GM15510 (cell line): ENCODE measurements around the gene ZDHHC17.

Experiments
- POLR2A ChIP-seq: IDR thresholded peaks from 3 replicates; pipeline ENCODE4 v1.6.1; 2011; ENCODE audit warnings: borderline replicate concordance; ENCODE audit not compliant: insufficient read length; ENCODE audit errors: extremely low read depth

The ZDHHC17 gene

DNA sequence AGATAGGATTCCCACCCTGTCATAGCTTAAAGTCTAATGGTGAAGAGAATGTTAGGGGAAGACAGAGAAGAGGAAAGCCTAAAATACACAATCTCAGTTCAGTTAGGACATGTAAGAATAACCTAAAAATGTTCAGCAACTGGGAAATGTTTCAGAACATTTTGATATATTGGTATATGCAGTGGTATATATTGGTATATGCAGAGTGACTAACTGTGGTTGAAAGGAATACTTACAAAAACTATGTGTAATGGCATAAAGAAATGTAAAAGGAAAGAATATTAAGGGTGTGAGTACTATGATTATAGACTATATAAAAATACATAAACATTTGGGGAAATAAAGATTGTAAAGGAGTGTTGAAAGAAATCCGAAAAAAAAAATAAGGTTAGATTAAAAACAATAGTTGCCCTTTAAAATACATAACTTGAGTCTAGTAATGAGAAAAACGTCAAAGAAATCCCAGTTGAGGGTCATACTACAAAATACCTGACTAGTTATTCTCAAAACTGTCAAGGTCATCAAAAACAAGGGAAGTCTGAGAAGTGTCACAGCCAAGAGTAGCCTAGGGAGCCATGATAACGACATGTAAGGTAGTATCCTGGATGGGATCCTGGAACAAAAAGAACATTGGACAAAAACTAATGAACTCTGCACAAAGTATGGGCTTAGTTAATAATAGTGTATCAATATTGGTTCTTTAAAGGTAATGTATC, 25.6 kb downstream of the ZDHHC17 start:
- TF ChIP-seq POLR2A: no peak

DNA sequence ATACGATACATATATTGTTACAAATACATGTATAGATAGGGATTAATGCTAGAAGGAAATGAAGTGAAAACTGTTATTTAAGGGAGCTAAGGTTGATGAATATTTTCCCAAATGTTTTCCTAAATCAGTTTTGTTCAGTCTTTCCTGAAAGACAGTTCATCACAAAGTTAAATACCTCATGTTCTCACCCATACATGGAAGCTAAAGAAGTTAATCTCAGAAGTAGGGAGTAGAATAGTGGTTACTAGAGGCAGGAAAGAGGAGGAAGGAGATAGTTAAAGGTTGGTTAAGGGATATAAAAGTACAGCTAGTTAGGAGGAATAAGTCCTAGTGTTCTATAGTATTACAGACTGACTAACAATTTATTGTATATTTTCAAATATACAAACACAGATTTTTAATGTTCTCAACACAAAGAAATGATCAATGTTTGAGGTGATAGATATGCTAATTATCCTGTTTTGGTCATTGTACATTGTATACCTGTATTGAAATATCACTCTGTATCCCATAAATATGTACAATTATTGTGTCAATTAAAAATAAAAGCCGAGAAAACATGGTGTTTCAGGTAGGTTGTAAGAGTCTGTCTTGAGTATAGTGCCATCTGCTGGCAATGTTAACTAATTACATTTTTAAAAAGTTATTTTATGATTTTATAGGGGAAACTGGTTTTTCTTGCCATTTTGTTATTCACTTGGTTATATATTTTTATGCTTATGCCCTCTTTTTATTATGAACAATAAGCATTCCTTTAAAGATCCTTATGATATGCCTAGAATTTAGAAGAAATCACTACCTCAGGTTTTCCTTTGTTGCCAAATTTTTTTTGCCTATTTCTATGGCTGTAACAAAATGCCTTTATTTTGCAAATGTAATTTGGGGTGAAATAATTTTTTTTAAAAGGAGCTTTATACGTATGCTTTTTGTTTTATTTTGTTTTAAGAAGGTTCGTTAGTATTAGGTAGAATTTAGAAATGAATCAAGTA, 26.9 kb downstream of the ZDHHC17 start:
- no peak for TF ChIP-seq POLR2A

DNA sequence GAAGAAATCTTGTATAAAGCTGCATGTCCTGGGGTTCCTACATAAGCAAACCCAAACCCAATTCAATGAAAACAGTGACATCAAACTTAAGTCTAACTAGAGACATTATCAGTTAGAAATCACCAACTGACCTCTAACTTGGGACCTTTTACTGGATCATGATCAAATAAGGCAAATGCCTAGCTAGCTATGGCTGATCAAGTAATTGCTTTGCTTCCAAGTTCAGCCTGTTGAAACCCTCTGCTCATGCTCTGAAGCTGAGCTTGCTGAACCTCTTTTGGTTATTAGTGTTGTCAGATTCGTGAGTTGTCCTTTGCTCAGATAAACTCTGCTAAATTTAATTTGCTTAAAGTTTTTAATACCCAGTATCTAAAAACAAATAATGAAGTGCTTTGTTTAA, 28.9 kb downstream of the ZDHHC17 start:
- no peak for TF ChIP-seq POLR2A

DNA sequence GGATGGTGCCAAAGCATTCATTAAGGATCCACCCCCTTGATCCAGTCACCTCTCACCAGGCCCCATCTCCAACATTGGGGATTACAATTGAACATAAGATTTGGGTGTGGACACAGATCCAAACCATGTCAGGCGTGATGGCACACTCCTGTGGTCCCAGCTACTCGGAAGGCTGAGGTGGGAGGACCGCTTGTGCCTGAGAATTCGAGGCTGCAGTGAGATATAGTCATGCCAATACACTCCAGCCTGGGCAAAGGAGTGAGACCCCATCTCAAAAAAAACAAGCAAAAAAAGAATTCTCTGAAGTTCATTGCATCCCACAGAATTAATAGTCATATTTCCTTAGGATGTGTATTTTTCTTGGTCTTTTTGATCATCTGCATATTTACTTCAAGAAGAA, 34.9 kb downstream of the ZDHHC17 start:
- TF ChIP-seq POLR2A: no peak

DNA sequence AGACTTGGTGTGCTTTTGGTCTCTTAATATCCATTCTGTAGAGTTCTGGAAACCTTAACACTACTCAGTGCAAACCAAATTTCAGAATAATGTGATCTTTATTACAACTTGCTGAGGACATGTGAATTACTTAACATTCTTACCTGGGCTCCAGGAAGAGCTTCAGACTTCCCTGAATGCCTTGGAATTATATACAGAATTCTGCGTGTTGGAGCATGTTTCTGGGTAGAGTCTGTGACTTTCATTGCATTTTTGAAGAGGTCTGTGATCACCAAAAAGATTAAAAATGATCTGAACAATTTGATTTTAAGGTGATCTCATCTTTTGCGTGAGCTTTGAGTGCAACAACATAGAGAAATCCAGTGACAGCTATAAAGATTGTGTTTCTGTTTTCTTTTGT, 35.4 kb downstream of the ZDHHC17 start:
- TF ChIP-seq POLR2A: no peak

DNA sequence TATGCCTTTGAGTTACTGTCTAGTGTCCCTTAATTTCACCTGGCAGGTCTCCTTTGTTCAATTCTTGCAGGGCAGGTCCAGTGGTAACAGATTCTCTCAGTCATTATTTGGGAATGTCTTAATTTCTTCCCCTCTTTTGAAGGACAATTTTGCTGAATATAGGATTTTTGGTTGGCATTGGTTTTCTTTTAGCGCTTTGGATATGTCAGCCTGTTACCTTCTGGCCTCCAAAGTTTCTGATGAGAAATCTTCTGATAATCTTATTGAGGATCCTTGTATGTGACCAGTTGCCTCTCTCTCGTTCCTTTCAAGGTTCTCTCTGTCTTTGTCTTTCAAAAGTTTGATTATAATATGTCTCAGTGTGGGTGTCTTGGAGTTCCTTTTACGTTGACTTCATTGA, 38.1 kb downstream of the ZDHHC17 start:
- TF ChIP-seq POLR2A: no peak

DNA sequence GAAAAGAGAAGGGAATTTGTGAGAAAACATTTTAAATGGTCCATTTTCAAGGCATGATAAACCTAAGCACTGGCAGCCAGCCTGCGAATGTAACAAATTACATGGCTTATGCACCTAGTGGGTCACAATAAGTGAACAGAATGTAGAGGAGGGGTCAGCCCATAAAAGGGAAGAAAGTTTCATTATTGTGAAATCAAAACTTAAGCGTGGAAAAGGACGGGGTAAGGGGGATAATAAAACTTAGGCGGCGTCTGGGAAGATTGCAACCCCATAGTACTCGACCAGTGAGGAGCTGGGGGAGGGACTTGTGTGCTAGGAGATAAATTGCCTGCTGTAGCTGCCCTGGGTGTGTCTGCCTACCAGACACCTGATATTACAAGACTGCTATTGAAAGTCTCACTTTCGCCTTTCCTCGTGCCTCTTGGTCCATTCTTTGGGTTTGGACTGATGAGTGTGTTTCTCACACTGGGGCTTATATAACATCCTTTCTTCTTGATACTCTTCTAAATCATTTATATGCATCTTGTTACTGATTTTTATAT, 40.6 kb downstream of the ZDHHC17 start:
- no peak for TF ChIP-seq POLR2A

DNA sequence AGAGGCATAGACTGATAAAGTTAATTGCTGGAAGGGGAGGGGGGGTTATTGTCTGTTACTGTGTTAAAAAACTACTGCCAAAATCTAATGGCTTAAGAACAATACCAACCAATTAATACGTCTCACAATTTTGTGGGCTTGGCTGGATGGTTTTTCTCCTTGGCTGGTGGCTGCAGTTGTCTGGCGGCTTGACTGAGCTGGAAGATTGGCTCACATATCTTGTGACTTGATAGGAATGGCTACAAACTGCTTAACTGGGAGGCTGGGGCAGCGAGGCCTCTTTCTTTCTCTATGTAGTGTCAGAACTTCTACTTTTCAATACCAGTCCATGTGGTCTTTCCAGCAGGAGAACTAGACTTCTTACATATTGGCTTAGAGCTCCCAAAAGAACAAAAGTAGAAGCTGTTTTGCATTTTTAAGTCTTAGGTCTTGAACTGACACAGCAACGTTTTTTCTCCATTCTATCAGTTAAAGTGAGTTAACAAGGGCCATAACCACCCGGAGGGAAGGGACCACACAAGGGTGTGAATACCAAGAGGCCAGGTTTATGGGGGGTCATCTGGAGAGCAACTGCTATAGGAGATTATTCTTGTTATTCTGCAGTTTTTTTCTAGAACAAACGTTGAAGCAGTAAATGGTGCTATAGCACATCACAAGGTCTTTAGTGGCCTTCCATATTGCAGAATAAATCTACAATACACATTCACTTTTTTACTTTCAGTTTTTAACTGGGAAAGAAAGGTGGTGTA, 46.9 kb downstream of the ZDHHC17 start:
- TF ChIP-seq POLR2A: no peak

DNA sequence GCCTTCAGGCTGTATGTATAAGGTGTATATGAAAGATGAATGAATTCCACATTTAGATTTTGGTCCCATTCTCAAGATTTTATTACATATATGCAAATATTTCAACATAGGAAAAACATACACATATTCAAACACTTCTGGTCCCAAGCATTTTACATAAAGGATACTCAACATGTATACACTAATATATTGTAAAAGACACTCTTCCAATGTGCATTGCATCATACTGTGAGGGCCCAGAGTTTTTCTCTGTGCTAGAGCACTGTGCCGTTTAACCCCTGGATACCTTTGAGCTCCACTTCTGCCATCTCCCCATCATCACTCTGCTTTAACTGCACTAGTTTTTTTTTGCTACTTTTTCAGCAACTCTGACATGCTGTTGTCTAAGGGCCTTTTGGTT, 48.1 kb downstream of the ZDHHC17 start:
- TF ChIP-seq POLR2A: no peak

DNA sequence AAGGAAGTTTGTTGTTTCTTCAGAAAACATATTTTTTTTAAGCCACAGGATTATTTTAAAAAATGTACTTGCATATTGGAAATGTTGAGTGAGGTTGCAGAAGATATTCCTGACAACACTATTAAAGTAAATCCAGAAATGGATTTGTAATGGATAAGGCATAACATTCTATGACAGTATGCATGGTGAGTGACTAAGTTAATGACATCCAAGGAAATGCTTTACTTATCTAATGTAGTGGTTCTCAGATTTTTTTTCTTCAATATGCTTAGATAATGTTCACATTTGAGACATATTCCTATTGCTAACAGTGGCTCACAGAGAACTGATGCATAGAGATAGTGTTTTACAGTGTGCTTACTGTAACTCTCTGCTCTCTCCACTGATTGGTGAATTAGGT, 49.4 kb downstream of the ZDHHC17 start:
- TF ChIP-seq POLR2A: no peak

DNA sequence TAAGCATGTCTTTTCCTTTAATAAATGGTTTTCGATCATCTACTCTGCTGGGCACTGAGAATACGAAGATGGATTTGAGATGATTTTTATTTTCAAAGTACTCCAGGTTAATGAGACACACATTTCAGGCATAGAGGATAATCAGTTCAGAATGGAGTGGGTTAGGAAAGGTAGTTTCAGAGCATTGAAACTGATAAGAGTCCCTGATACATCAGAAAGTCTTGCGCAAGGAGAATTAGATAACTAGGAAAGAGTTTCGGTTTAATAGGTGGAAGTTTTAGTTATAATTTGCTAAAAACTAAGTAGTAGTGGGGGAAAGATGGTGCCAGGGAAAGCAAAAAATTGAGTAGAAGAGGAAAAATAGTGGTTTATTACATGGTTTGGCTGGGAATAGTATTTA, 50.1 kb downstream of the ZDHHC17 start:
- no peak for TF ChIP-seq POLR2A

DNA sequence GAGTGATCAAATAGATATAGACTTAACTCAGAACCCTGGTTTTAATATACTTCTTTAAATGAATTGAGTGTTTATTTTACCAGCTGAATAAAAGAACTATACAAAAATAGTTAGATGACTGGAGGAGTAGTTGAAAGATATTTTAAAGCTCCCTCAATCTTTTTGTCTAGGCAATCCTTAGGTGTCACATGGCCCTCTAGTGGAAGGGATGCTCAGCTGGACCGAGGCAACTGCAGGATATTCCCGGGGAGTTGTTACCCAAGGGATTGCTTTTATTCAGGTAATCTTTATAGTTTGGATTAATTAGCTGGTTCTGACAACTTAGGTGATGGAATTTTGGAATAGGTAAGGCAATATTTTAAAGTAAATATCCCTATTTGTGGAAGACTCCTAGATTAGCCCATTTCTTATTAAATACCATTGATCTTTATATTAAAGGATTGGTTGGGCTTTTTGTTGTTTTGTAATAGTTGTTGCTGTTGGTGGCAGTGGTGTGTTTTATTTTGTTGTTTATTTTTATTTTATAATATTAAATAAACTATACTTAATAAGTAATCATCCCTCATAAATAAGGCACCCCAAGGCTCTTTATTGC, 57.1 kb downstream of the ZDHHC17 start:
- no peak for TF ChIP-seq POLR2A

DNA sequence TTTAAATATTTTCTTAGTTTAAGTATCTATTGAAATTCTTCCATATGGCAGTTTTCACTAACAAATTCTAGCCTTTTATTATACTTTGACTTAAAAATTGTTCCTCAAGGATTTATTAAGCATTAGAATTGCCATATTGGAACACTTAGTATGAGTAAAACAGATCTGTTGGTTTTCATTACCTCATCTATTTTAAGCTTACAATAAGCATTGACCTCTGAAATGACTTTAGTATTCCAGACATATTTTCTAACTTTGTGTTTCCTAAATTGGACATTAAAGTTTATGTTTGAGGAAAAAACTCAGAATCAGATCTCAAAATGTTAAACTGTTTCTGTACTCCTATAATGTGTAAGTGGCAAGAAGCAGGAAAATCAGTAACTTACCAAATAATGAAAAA, 66.5 kb downstream of the ZDHHC17 start:
- no peak for TF ChIP-seq POLR2A

DNA sequence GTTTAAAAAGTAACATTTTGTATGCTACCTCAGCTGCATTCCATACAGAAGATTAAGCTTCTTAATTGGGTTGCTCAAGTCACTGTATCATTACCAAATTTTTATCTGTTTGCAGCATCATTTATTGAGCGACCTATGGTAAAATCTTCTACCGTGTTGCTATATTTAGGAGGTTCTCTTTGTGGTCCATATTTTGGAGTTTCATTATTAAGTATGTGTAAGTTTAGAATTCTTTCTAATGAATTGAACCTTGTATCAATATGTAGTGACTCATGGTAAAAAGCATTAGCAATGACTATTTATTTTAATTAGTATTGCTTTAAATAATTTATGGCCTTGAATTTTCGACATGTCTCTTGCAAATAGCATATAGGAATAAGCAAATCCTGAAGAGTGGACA, 72.7 kb downstream of the ZDHHC17 start:
- no peak for TF ChIP-seq POLR2A

DNA sequence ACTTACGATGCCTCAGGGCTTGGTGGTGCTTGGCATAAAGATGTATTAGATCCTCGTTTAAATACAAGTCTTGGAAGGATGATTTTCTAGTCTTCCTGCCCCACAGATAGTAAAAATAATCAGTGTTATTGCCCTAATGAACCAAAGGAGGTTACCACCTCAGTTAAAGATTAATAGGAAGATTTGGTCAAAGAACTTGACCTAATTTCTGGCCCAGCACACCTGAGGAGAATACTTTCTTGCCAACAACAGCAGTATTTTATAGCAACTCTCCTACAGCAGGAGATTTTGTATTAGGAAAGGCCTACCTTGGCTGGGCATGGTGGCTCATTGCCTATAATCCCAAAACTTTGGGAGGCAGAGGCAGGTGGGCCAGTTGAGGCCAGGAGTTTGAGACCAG, 83.3 kb downstream of the ZDHHC17 start:
- TF ChIP-seq POLR2A: no peak

DNA sequence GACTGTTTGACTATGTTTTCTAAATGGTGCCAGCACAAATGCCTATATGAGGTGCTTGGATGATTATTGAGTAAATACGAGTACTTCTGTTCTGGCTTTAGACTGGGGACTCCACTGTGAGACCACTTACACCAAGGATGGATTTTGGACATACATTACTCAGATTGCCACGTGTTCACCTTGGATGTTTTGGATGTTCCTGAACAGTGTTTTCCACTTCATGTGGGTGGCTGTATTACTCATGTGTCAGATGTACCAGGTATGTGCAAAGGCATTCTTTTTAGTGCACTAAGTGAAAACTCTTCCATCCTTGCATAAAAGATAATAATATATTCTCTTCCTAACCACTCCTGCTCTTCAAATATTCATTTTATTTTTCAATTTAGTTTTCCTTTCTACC, 84.2 kb downstream of the ZDHHC17 start:
- TF ChIP-seq POLR2A: no peak

DNA sequence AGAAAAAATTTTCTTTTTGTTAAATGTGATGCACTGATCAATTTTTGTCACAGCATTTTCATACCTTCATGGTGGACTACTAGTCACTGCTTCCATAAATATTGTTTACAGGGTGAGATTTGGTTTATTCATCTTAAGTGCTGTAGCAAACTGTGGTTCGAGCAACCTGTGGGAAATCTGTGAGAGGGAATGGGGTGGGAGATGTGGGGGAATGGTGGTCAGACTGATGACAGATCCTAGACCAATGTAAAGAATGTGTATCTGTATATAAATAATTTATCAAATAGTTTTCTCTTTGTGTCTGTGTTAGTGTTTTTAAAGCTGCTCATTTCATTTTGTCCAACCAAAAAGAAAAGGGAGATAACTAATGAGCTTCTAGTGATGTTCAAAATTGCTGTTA, 88.2 kb downstream of the ZDHHC17 start:
- TF ChIP-seq POLR2A: no peak
